Measurements from ENCODE around the gene ANTXR1. TPM values are rescaled to one million over a fixed set of nuclear protein-coding genes. Genes with fewer than 3 reads are reported as not detected.
"Not testable (repeated sequence)": the region's sequence is repeated elsewhere in the genome, so short reads cannot be mapped to it uniquely, and the experiment has no call there.

ANTXR1 gene
- polyA plus RNA-seq, 1 experiment, result 87.1 TPM

- no peaks in the 10 kb centered on the region for H3K27me3 ChIP-seq (ENCODE audit: control insufficient read depth, insufficient read depth, low read length)
- no peak for DNase-seq (ENCODE audit: low read depth)
- ChIA-PET CTCF (interaction anchor here (0.7 to 1.9 kb wide), 3 partner anchors 8 to 238 kb away, joined by 3 to 6 read pairs (median 4); partner anchors contain the start of gene ANTXR1), POLR2A (no interaction called here)
- H3K36me3 ChIP-seq (ENCODE audit: control insufficient read depth, insufficient read depth, low read length), result peaks cover 3% of the 10 kb centered on the region
- TF ChIP-seq, protein P1, sequence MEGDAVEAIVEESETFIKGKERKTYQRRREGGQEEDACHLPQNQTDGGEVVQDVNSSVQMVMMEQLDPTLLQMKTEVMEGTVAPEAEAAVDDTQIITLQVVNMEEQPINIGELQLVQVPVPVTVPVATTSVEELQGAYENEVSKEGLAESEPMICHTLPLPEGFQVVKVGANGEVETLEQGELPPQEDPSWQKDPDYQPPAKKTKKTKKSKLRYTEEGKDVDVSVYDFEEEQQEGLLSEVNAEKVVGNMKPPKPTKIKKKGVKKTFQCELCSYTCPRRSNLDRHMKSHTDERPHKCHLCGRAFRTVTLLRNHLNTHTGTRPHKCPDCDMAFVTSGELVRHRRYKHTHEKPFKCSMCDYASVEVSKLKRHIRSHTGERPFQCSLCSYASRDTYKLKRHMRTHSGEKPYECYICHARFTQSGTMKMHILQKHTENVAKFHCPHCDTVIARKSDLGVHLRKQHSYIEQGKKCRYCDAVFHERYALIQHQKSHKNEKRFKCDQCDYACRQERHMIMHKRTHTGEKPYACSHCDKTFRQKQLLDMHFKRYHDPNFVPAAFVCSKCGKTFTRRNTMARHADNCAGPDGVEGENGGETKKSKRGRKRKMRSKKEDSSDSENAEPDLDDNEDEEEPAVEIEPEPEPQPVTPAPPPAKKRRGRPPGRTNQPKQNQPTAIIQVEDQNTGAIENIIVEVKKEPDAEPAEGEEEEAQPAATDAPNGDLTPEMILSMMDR (IDR thresholded peaks at IDR 0.05; ENCODE audit: insufficient read depth, low read depth, low read length), result no peak
- no peak overlapping the region for H3K4me3 ChIP-seq (ENCODE audit: low read depth, low read length)
These were observed 238.0 kb downstream of the ANTXR1 start for GRCh38 chr2:69250981-69251380.

- H3K27me3 ChIP-seq (ENCODE audit: control insufficient read depth, insufficient read depth, low read length), result no peaks in the 10 kb centered on the region
These were observed 239.0 kb downstream of the ANTXR1 start for GRCh38 chr2:69251943-69252342.

DNA sequence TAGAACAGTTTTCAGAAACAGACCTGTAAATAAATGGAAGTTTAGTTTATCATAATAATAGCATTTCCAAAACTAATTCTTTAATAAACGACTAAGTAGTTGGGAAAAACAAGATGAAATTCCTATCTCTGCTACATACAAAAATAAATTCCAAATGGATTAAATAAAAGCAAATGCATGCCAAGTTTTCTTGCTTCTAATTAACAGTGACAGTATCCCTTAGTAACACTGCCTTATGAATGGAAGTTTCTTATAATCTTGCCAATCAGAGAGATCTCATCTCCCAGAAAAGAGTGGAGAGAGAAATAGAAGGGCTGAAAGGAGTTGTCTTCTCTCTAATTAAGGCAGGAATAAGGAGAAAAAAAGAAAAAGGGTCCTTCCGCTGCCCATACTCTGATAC lies 240.1 kb downstream of the ANTXR1 start:
- CTCF ChIA-PET, result no interaction called here
- no peak overlapping the region for H3K4me3 ChIP-seq (ENCODE audit: low read depth, low read length)
- H3K27me3 ChIP-seq (ENCODE audit: control insufficient read depth, insufficient read depth, low read length), result no peaks in the 10 kb centered on the region
- POLR2A ChIA-PET, result no interaction called here
- no peaks in the 10 kb centered on the region for H3K36me3 ChIP-seq (ENCODE audit: control insufficient read depth, insufficient read depth, low read length)
- DNase-seq (ENCODE audit: low read depth), result no peak
- TF ChIP-seq, protein P1 (IDR thresholded peaks at IDR 0.05; ENCODE audit: insufficient read depth, low read depth, low read length), result no peak

More at GRCh38 chr2:69251943-69252342, 239.0 kb downstream of the ANTXR1 start:
- ChIA-PET CTCF (interaction anchor here (1.5 to 1.9 kb wide), 2 partner anchors 9 to 19 kb away, joined by 4 to 6 read pairs; no protein-coding TSS in a partner anchor), POLR2A (no interaction called here)
- Histone ChIP-seq H3K36me3 (ENCODE audit: control insufficient read depth, insufficient read depth, low read length) (peaks cover 3% of the 10 kb centered on the region), H3K4me3 (ENCODE audit: low read depth, low read length) (no peak overlapping the region)
- DNase-seq (ENCODE audit: low read depth), result no peak
- TF ChIP-seq, protein P1 (IDR thresholded peaks at IDR 0.05; ENCODE audit: insufficient read depth, low read depth, low read length), result no peak

- Histone ChIP-seq H3K36me3 (ENCODE audit: control insufficient read depth, insufficient read depth, low read length) (no peaks in the 10 kb centered on the region), H3K27me3 (ENCODE audit: control insufficient read depth, insufficient read depth, low read length) (no peaks in the 10 kb centered on the region), H3K4me3 (ENCODE audit: low read depth, low read length) (no peak overlapping the region)
- CTCF ChIA-PET, result no interaction called here
- POLR2A ChIA-PET, result no interaction called here
- TF ChIP-seq, protein P1 (IDR thresholded peaks at IDR 0.05; ENCODE audit: insufficient read depth, low read depth, low read length), result no peak
- peak; percentile 84 for DNase-seq (ENCODE audit: low read depth)
These were observed 240.8 kb downstream of the ANTXR1 start for GRCh38 chr2:69253611-69254301.

DNA sequence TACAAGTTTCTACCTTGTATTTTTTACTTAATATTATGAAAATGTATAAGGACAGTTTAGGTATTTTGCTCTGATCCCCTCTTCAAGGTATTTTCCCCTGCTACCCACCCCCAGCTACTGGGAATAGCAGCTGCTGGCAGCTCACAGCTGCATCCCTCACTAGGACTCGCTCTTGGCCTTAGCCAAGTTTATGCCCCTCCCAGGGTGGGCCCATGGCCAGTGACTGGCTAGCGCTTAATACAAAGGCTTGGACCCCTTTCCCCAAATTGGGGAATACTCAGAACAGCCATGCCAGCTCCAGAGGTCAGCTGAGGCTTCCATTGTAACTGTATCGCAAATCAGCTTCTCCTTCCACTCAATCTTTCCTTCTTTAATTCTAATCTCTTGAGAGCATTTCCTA lies 242.8 kb downstream of the ANTXR1 start:
- Histone ChIP-seq H3K36me3 (ENCODE audit: control insufficient read depth, insufficient read depth, low read length) (no peaks in the 10 kb centered on the region), H3K4me3 (ENCODE audit: low read depth, low read length) (no peak overlapping the region), H3K27me3 (ENCODE audit: control insufficient read depth, insufficient read depth, low read length) (no peaks in the 10 kb centered on the region)
- ChIA-PET POLR2A (no interaction called here), CTCF (interaction anchor here (0.8 to 1.6 kb wide), 2 partner anchors 9 to 48 kb away, joined by 3 to 5 read pairs; no protein-coding TSS in a partner anchor)
- TF ChIP-seq, protein P1 (IDR thresholded peaks at IDR 0.05; ENCODE audit: insufficient read depth, low read depth, low read length), result no peak
- DNase-seq (ENCODE audit: low read depth), result no peak

- POLR2A ChIA-PET; DNase-seq (ENCODE audit: low read depth); H3K4me3 ChIP-seq (ENCODE audit: low read depth, low read length); CTCF ChIA-PET; H3K27me3 ChIP-seq (ENCODE audit: control insufficient read depth, insufficient read depth, low read length); H3K36me3 ChIP-seq (ENCODE audit: control insufficient read depth, insufficient read depth, low read length): not testable (repeated sequence)
These were observed 247.1 kb downstream of the ANTXR1 start for GRCh38 chr2:69259994-69260591.

All from BJ (cell line).